CD14-positive monocyte (primary cell): ENCODE measurements around the gene PYGO2. TPM values are rescaled to one million over a fixed set of nuclear protein-coding genes. Genes with fewer than 3 reads are reported as not detected.

ENCODE experiments used
- DNase-seq, 3 donors: peaks; one replicate each; pipeline ENCODE4 v3.0.0-alpha.2; 2011 to 2022
- H2AFZ ChIP-seq: 2 replicates; pipeline ENCODE4 v1.6.0; 2012; ENCODE audit warnings: mild to moderate bottlenecking, low read depth, low read length, inconsistent platforms; ENCODE audit not compliant: insufficient read depth, poor library complexity, severe bottlenecking
- H3K27ac ChIP-seq, 2 donors: 1 replicate in 1 of 2; 2 replicates in 1 of 2; pipeline ENCODE4 v1.5.1; 2012 to 2013; ENCODE audit warnings: low read length in 2 of 2, control low read depth in 1 of 2, inconsistent platforms in 1 of 2, low read depth in 1 of 2, mild to moderate bottlenecking in 1 of 2
- H3K27me3 ChIP-seq, 2 donors: one replicate each; pipeline versions ENCODE4 v1.6.0 to v1.6.1; 2011 to 2013; ENCODE audit warnings: low read length in 2 of 2; ENCODE audit not compliant: control insufficient read depth in 2 of 2, insufficient read depth in 2 of 2
- H3K36me3 ChIP-seq, 2 donors: replicated peaks in 1 of 2; 1 replicate in 1 of 2; 2 replicates in 1 of 2; pipeline versions ENCODE4 v1.5.1 to v1.6.1; 2012 to 2013; ENCODE audit warnings: low read length in 2 of 2, control low read depth in 1 of 2, inconsistent platforms in 1 of 2, mild to moderate bottlenecking in 1 of 2; ENCODE audit not compliant: insufficient read depth in 2 of 2, control insufficient read depth in 1 of 2
- H3K4me1 ChIP-seq, 2 donors: 1 replicate in 1 of 2; 2 replicates in 1 of 2; pipeline versions ENCODE4 v1.5.1 to v1.6.1; 2012 to 2013; ENCODE audit warnings: low read length in 2 of 2, control low read depth in 1 of 2, inconsistent platforms in 1 of 2, mild to moderate bottlenecking in 1 of 2, moderate library complexity in 1 of 2; ENCODE audit not compliant: insufficient read depth in 2 of 2, control insufficient read depth in 1 of 2
- H3K4me2 ChIP-seq: replicated peaks from 2 replicates; pipeline ENCODE3; 2012; ENCODE audit warnings: low read length, moderate library complexity, mild to moderate bottlenecking; ENCODE audit not compliant: poor library complexity, severe bottlenecking; ENCODE audit errors: extremely low read depth
- H3K4me3 ChIP-seq, 3 experiments: fragments of 200-600 bp in 1 of 3; sonication (generic) in 1 of 3; replicated peaks in 1 of 3; 1 replicate in 2 of 3; 2 replicates in 1 of 3; pipeline ENCODE4 v1.5.1; 2011 to 2013; ENCODE audit warnings: low read length in 3 of 3, mild to moderate bottlenecking in 3 of 3, control low read depth in 2 of 3, low read depth in 2 of 3, inconsistent platforms in 1 of 3, moderate library complexity in 1 of 3
- H3K79me2 ChIP-seq: 2 replicates; pipeline ENCODE4 v1.6.0; 2012; ENCODE audit warnings: mild to moderate bottlenecking, control low read depth, inconsistent platforms, low read length, moderate library complexity; ENCODE audit not compliant: insufficient read depth
- H3K9ac ChIP-seq: 2 replicates; pipeline ENCODE4 v1.6.0; 2017; ENCODE audit warnings: low read length, mild to moderate bottlenecking; ENCODE audit not compliant: insufficient read depth, poor library complexity, severe bottlenecking
- H3K9me3 ChIP-seq, 2 donors: replicated peaks in 1 of 2; 1 replicate in 1 of 2; 2 replicates in 1 of 2; pipeline versions ENCODE4 v1.5.1 to v1.6.1; 2012 to 2013; ENCODE audit warnings: low read length in 2 of 2, control low read depth in 1 of 2; ENCODE audit not compliant: control insufficient read depth in 1 of 2, insufficient read depth in 1 of 2
- H4K20me1 ChIP-seq: 2 replicates; pipeline ENCODE4 v1.6.0; 2012; ENCODE audit warnings: mild to moderate bottlenecking, low read length, control low read depth, moderate library complexity; ENCODE audit not compliant: insufficient read depth
- H3K27ac Mint-ChIP-seq, 7 donors: one replicate each; pipeline ENCODE4 v1.8.0; 2020; ENCODE audit warnings: mild to moderate bottlenecking in 7 of 7, mixed read lengths in 7 of 7, moderate library complexity in 6 of 7, inconsistent platforms in 2 of 7
- H3K27me3 Mint-ChIP-seq, 3 donors: one replicate each; pipeline ENCODE4 v1.8.0; 2021 to 2022; ENCODE audit warnings: low read depth in 3 of 3, mild to moderate bottlenecking in 3 of 3, mixed read lengths in 3 of 3, moderate library complexity in 3 of 3, inconsistent platforms in 1 of 3
- H3K36me3 Mint-ChIP-seq, 2 donors: one replicate each; pipeline ENCODE4 v1.8.0; 2020; ENCODE audit warnings: mixed read lengths in 2 of 2, inconsistent platforms in 1 of 2, mild to moderate bottlenecking in 1 of 2
- H3K4me1 Mint-ChIP-seq: one replicate; pipeline ENCODE4 v1.8.0; 2020; ENCODE audit warnings: mild to moderate bottlenecking, mixed read lengths
- H3K4me3 Mint-ChIP-seq, 2 donors: one replicate each; pipeline ENCODE4 v1.8.0; 2020; ENCODE audit warnings: mild to moderate bottlenecking in 2 of 2, mixed read lengths in 2 of 2, moderate library complexity in 1 of 2
- H3K9me3 Mint-ChIP-seq, 7 donors: one replicate each; pipeline ENCODE4 v1.8.0; 2020 to 2022; ENCODE audit warnings: mixed read lengths in 7 of 7, mild to moderate bottlenecking in 6 of 7, moderate library complexity in 6 of 7, inconsistent platforms in 2 of 7
- WGBS: methylation state at CpG from one replicate; pipeline ENCODE4 v1.1.5; 2013; ENCODE audit warnings: missing lambda C conversion rate; ENCODE audit not compliant: insufficient coverage; 5-methylcytosine and 5-hydroxymethylcytosine counted together
- intact Hi-C, 2 donors: fragments of 100-400 bp; cut with micrococcal nuclease; formaldehyde crosslinking; loops; one replicate each; pipeline versions ENCODE4 v1.15.0 to v1.15.1; 2023
- polyA plus RNA-seq, 3 donors: library from polyadenylated mRNA; depleted of rRNA in 1 of 3; unstranded in 2 of 3; stranded (reverse) in 1 of 3; fragments of 300-500 nt in 2 of 3; fragments of >200 nt in 1 of 3; fragmentation: Illumina TruSeq in 2 of 3; gene quantifications; 1 replicate in 2 of 3; 2 replicates in 1 of 3; pipeline ENCODE4 v1.2.3, GENCODE V29; 2012 to 2021
- TF ChIP-seq, protein P1 (sequence below): fragments of 200-600 bp; IDR thresholded peaks from one replicate; pipeline ENCODE4 v1.8.0; 2022; ENCODE audit warnings: antibody characterized with exemption, mild to moderate bottlenecking

Gene PYGO2
- polyA plus RNA-seq, 3 donors: 8.2 to 12.5 (median 12.0) TPM

DNA sequence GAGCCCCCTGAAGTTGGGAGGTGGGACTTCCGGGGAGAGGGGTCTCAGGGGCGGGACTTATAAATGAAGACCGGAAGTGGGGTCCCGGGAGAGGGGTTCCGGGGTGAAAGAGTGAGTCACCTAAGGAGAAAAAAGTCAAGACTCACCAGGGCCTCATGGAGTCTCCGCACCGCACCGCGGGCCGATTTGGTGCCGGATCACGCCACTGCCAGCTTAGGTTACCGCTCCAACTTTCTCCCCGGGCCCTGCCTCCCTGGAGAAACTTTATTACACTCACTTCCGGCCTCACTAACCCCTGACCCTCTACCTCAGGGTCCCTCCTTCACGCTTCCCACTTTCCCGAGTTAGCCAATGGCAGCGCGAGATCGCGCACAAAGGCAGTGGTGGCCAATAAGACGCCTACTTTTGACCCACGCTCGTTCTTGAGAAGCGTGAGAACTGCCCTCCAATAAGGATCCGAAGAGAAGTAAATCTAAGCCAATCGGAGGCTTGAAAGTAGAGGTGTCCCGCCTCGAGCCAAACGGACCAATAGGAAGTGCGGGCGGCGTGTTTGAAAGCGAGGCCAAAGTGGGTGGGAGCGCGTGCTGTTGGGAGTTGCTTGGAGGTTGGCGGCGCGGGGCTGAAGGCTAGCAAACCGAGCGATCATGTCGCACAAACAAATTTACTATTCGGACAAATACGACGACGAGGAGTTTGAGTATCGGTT lies 12.7 kb upstream of the PYGO2 start, which contains the start of gene CKS1B:
TSS of gene CKS1B (plus strand) at position 580 of the 706 bp plus-strand sequence. CDS start at position 645, 65 bp downstream.
- Histone ChIP-seq H3K27ac (peak within 1 kb of the TSS; percentile 94 to 98), H3K36me3 (peaks cover 0 to 9% of the 10 kb centered on the region in 2 donors), H3K9me3 (no peaks in the 10 kb centered on the region), H3K79me2 (peaks cover 82% of the 10 kb centered on the region), H3K4me2 (peak within 1 kb of the TSS; percentile 99), H4K20me1 (peaks cover 41% of the 10 kb centered on the region), H3K27me3 (no peaks in the 10 kb centered on the region), H3K9ac (peak within 1 kb of the TSS; percentile 82), H3K4me3 (peak within 1 kb of the TSS; percentile 61 to 95 (median 92)), H3K4me1 (peaks cover 49 to 56% of the 10 kb centered on the region in 2 donors), H2AFZ (peak within 1 kb of the TSS; percentile 89)
- peaks cover 42% of the 10 kb centered on the region for H3K4me1 Mint-ChIP-seq
- intact Hi-C loops: loop anchor here (5.0 kb wide), 3 partner anchors 33 to 88 kb away; partner anchors contain the start of gene EFNA4 (in 1 of the 2)
- H3K27me3 Mint-ChIP-seq: peaks cover 0 to 3% (median 0%) of the 10 kb centered on the region in 3 donors
- no peak within 1 kb of the TSS for H3K27ac Mint-ChIP-seq
- peaks cover 14 to 23% of the 10 kb centered on the region in 2 donors for H3K36me3 Mint-ChIP-seq
- TF ChIP-seq, protein P1, sequence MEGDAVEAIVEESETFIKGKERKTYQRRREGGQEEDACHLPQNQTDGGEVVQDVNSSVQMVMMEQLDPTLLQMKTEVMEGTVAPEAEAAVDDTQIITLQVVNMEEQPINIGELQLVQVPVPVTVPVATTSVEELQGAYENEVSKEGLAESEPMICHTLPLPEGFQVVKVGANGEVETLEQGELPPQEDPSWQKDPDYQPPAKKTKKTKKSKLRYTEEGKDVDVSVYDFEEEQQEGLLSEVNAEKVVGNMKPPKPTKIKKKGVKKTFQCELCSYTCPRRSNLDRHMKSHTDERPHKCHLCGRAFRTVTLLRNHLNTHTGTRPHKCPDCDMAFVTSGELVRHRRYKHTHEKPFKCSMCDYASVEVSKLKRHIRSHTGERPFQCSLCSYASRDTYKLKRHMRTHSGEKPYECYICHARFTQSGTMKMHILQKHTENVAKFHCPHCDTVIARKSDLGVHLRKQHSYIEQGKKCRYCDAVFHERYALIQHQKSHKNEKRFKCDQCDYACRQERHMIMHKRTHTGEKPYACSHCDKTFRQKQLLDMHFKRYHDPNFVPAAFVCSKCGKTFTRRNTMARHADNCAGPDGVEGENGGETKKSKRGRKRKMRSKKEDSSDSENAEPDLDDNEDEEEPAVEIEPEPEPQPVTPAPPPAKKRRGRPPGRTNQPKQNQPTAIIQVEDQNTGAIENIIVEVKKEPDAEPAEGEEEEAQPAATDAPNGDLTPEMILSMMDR: no peak
- H3K4me3 Mint-ChIP-seq: no peak within 1 kb of the TSS
- no peaks in the 10 kb centered on the region for H3K9me3 Mint-ChIP-seq
- DNase-seq: peak; percentile 99 to 100 (median 100)
- WGBS: under 1% methylated on average over 37 of the region's 47 CpGs

DNA sequence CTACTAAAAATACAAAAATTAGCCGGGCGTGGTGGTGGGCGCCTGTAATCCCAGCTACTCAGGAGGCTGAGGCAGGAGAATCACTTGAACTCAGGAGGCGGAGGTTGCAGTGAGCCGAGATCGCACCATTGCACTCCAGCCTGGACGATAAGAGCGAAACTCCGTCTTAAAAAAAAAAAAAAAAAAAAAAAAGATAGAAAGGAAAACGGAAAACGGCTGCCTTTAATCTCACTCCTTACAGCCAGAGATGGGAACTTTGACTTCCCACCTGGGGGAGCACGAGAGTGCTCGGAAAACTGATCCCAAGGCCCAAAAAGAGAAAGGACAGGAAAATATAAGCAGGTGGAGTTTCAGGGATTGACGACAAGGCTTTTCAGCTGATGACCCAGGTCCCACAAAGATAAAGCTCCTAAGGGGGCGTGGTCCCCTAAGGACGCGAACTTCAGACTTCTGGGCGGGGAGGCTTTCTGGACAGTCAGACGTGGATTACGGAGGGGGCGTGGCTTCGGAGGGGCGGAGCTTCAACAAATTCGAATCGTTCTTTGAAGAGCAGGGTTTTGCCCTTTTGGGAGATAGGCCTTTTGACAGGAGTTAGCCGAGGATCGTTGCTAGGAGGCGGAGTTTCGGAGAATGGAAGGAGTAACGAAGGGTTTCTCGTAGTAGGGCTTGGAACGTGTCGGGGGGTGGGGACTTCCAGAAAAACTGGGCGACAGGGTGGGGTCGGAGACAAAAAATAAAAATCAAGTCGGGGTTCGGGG lies 11.9 kb upstream of the PYGO2 start:
- H3K79me2 ChIP-seq: peaks cover 87% of the 10 kb centered on the region
- H3K27me3 Mint-ChIP-seq: peaks cover 0 to 3% (median 0%) of the 10 kb centered on the region in 3 donors
- H3K27ac Mint-ChIP-seq: no peak overlapping the region
- H3K9me3 Mint-ChIP-seq: no peaks in the 10 kb centered on the region
- H3K4me3 ChIP-seq: peak overlapping the region; percentile 61 to 92 (median 64)
- TF ChIP-seq, protein P1: no peak
- H3K36me3 ChIP-seq: peaks cover 5 to 16% of the 10 kb centered on the region in 2 donors
- H3K4me2 ChIP-seq: peak overlapping the region; percentile 99
- no peaks in the 10 kb centered on the region for H3K9me3 ChIP-seq
- intact Hi-C loops: loop anchor here (5.0 kb wide), 3 partner anchors 34 to 89 kb away; partner anchors contain the start of gene EFNA4 (in 1 of the 2)
- H3K4me1 ChIP-seq: peaks cover 49 to 56% of the 10 kb centered on the region in 2 donors
- WGBS: under 1% methylated on average over 24 of the region's 37 CpGs
- H3K27ac ChIP-seq: peak overlapping the region; percentile 94 to 98
- peaks cover 20 to 28% of the 10 kb centered on the region in 2 donors for H3K36me3 Mint-ChIP-seq
- no peak overlapping the region for H3K4me3 Mint-ChIP-seq
- peak; percentile 91 to 97 (median 94) for DNase-seq
- H3K27me3 ChIP-seq: no peaks in the 10 kb centered on the region
- peaks cover 42% of the 10 kb centered on the region for H3K4me1 Mint-ChIP-seq
- H4K20me1 ChIP-seq: peaks cover 48% of the 10 kb centered on the region
- H3K9ac ChIP-seq: peak overlapping the region; percentile 82
- H2AFZ ChIP-seq: no peak overlapping the region
